Measurements from ENCODE around the gene HTRA3.

- no peak for TF ChIP-seq CTCF (IDR thresholded peaks at IDR 0.05)
- no peak for TF ChIP-seq E2F1 (CRISPR knock-in tag; IDR thresholded peaks at IDR 0.05)
- no peak for TF ChIP-seq IRF2 (CRISPR knock-in tag; IDR thresholded peaks at IDR 0.05; ENCODE audit: borderline replicate concordance, low read depth)
- TF ChIP-seq PREB (CRISPR knock-in tag; IDR thresholded peaks at IDR 0.05; ENCODE audit: borderline replicate concordance), result no peak
- no peak for TF ChIP-seq GTF2I (CRISPR knock-in tag; conservative IDR thresholded peaks at IDR 0.05)
- no peak for TF ChIP-seq ZBTB21 (CRISPR knock-in tag; IDR thresholded peaks at IDR 0.05; ENCODE audit: borderline replicate concordance)
- no peak for TF ChIP-seq NFYB (CRISPR knock-in tag; conservative IDR thresholded peaks at IDR 0.05; ENCODE audit: low read depth)
- no peak for TF ChIP-seq NR2C2 (CRISPR knock-in tag; IDR thresholded peaks at IDR 0.05)
- TF ChIP-seq AFF4 (CRISPR knock-in tag; IDR thresholded peaks at IDR 0.05; ENCODE audit: borderline replicate concordance), result no peak
- no peak for TF ChIP-seq ESRRA (CRISPR knock-in tag; IDR thresholded peaks at IDR 0.05; ENCODE audit: borderline replicate concordance)
Observed at GRCh38 chr4:8323947-8324555, 54.5 kb downstream of the HTRA3 start.
